Lower leg skin (tissue), 4 donors: ENCODE measurements around the gene TRIM17. TPM values are rescaled to one million over a fixed set of nuclear protein-coding genes. Genes with fewer than 3 reads are reported as not detected.

Experiments
- DNase-seq, 2 donors: peaks; one replicate each; pipeline ENCODE4 v3.0.0-alpha.2; 2019; ENCODE audit warnings: low spot score in 2 of 2
- H3K4me3 ChIP-seq: fragments of 200-600 bp; sonication (generic); 2 replicates; pipeline ENCODE4 v1.5.1; 2017; ENCODE audit warnings: mild to moderate bottlenecking, low read depth; ENCODE audit not compliant: poor library complexity, severe bottlenecking
- CTCF ChIP-seq, 3 donors: fragments of 450-650 bp; IDR thresholded peaks; one replicate each; pipeline ENCODE4 v1.5.1; 2016; ENCODE audit warnings: antibody characterized with exemption in 3 of 3, mild to moderate bottlenecking in 3 of 3, moderate library complexity in 2 of 3
- POLR2A ChIP-seq, 2 donors: fragments of 450-650 bp; IDR thresholded peaks; one replicate each; pipeline ENCODE4 v1.6.1; 2016 to 2017; ENCODE audit warnings: antibody characterized with exemption in 2 of 2, mild to moderate bottlenecking in 1 of 2, moderate library complexity in 1 of 2
- WGBS, 2 donors: methylation state at CpG; one replicate each; pipeline ENCODE4 v1.1.5; 2018; 5-methylcytosine and 5-hydroxymethylcytosine counted together
- intact Hi-C: fragments of 100-400 bp; cut with DNase I; formaldehyde crosslinking; loops from one replicate; pipeline ENCODE4 v1.15.0; 2023; ENCODE audit warnings: low total_unique reads
- total RNA-seq, 4 donors: library from RNA; depleted of rRNA; stranded (reverse); fragments of >200 nt; gene quantifications; one replicate each; pipeline ENCODE4 v1.1.0, GENCODE V29; 2016

TRIM17 gene
- total RNA-seq, 4 donors from 2014 or later: 0.97 to 4.2 (median 1.8) TPM

- 80 to 86% methylated on average over 3 of the region's 3 CpGs for WGBS, 2 donors
- H3K4me3 ChIP-seq: no peak overlapping the region
- peak in 1 of 2 donors; percentile 70 for DNase-seq
- TF ChIP-seq CTCF (IDR thresholded peaks at IDR 0.05) (no peak), POLR2A (IDR thresholded peaks at IDR 0.05) (no peak)
- intact Hi-C loops: no loop called here
Measured at GRCh38 chr1:228404107-228404720, 12.4 kb downstream of the TRIM17 start.

- intact Hi-C loops: no loop called here
- DNase-seq: peak in 1 of 2 donors; percentile 76
- TF ChIP-seq POLR2A (IDR thresholded peaks at IDR 0.05) (no peak), CTCF (IDR thresholded peaks at IDR 0.05) (no peak)
- no peak overlapping the region for H3K4me3 ChIP-seq
- WGBS, 2 donors: 95% methylated on average over 9 of the region's 9 CpGs
Measured at GRCh38 chr1:228403231-228403631, 13.4 kb downstream of the TRIM17 start.

- peak in 1 of 2 donors; percentile 32 for DNase-seq
- no peak overlapping the region for H3K4me3 ChIP-seq
- TF ChIP-seq CTCF (IDR thresholded peaks at IDR 0.05) (no peak), POLR2A (IDR thresholded peaks at IDR 0.05) (no peak)
- 84 to 87% methylated on average over 5 of the region's 5 CpGs for WGBS, 2 donors
- intact Hi-C loops: no loop called here
Measured at GRCh38 chr1:228402641-228403025, 14.0 kb downstream of the TRIM17 start.

GRCh38 chr1:228401782-228402640, 14.7 kb downstream of the TRIM17 start:
- peak in 1 of 2 donors; percentile 71 for DNase-seq
- TF ChIP-seq CTCF (IDR thresholded peaks at IDR 0.05) (no peak), POLR2A (IDR thresholded peaks at IDR 0.05) (no peak)
- H3K4me3 ChIP-seq: no peak overlapping the region
- intact Hi-C loops: no loop called here
- 92 to 96% methylated on average over 14 of the region's 14 CpGs for WGBS, 2 donors

- TF ChIP-seq POLR2A (IDR thresholded peaks at IDR 0.05): no peak
- TF ChIP-seq CTCF (IDR thresholded peaks at IDR 0.05): no peak
- intact Hi-C loops: no loop called here
- DNase-seq: peak in 1 of 2 donors; percentile 64
- WGBS, 2 donors: 87 to 91% methylated on average over 12 to 18 of the region's 19 CpGs
- H3K4me3 ChIP-seq: no peak overlapping the region
Measured at GRCh38 chr1:228400692-228401454, 15.8 kb downstream of the TRIM17 start.
